IMR-90 (cell line): Measurements from ENCODE around the gene DRD4. TPM values are rescaled to one million over a fixed set of nuclear protein-coding genes. Genes with fewer than 3 reads are reported as not detected.
"Not testable (repeated sequence)": the region's sequence is repeated elsewhere in the genome, so short reads cannot be mapped to it uniquely, and the experiment has no call there.

ENCODE experiments used
- ATAC-seq: fragments of 200-7000 bp; cut with Tn5 transposase; 2 replicates; pipeline ENCODE4 v1.9.1; 2020; ENCODE audit warnings: low read depth, mild to moderate bottlenecking, moderate library complexity
- BruUV-seq: library from RNA; stranded (reverse); fragments of 400-500 nt; replicated peaks from 2 replicates; lab custom pipeline; 2021; lab: Mats Ljungman, UMichigan
- CTCF ChIA-PET: fragments of 300-600 bp; formaldehyde crosslinking; extraction: SDS; loops from one replicate; lab custom pipeline; 2021; ENCODE audit warnings: antibody characterized with exemption; lab: Yijun Ruan, JAX
- POLR2A ChIA-PET: fragments of 300-600 bp; sonication (Branson Sonifier 250); formaldehyde crosslinking; loops from one replicate; lab custom pipeline; 2022; ENCODE audit warnings: antibody characterized with exemption; ENCODE audit not compliant: unreplicated experiment; lab: Charles Lee
- DNase-seq: peaks from one replicate; pipeline ENCODE4 v3.0.0; 2013
- H2AFZ ChIP-seq: replicated peaks from 2 replicates; pipeline ENCODE3; 2013; ENCODE audit warnings: low read length, mild to moderate bottlenecking; ENCODE audit not compliant: poor library complexity
- H2AK5ac ChIP-seq: 2 replicates; pipeline ENCODE4 v1.6.1; 2013; ENCODE audit warnings: low read depth, low read length, inconsistent platforms
- H2AK9ac ChIP-seq: replicated peaks from 2 replicates; pipeline ENCODE3; 2013; ENCODE audit warnings: mild to moderate bottlenecking, low read depth, low read length, moderate library complexity; ENCODE audit not compliant: poor library complexity
- H2BK120ac ChIP-seq: 2 replicates; pipeline ENCODE4 v1.6.1; 2013; ENCODE audit warnings: low read depth, low read length, inconsistent platforms
- H2BK15ac ChIP-seq: 3 replicates; pipeline ENCODE4 v1.6.1; 2013; ENCODE audit warnings: low read depth, low read length, inconsistent platforms
- H2BK20ac ChIP-seq: 2 replicates; pipeline ENCODE4 v1.6.1; 2013; ENCODE audit warnings: low read depth, mild to moderate bottlenecking, inconsistent platforms, low read length, moderate library complexity
- H2BK5ac ChIP-seq: 2 replicates; pipeline ENCODE4 v1.6.1; 2013; ENCODE audit warnings: mild to moderate bottlenecking, low read depth, low read length, inconsistent platforms; ENCODE audit not compliant: poor library complexity, severe bottlenecking
- H3K14ac ChIP-seq: replicated peaks from 2 replicates; pipeline ENCODE4 v1.6.1; 2013; ENCODE audit warnings: low read depth, low read length, inconsistent platforms
- H3K18ac ChIP-seq: 2 replicates; pipeline ENCODE4 v1.6.1; 2013; ENCODE audit warnings: low read depth, low read length, control low read depth
- H3K23ac ChIP-seq: 2 replicates; pipeline ENCODE4 v1.6.1; 2013; ENCODE audit warnings: low read depth, low read length, inconsistent platforms
- H3K27ac ChIP-seq: 2 replicates; pipeline ENCODE4 v1.5.1; 2013; ENCODE audit warnings: mild to moderate bottlenecking, control low read depth, low read length; ENCODE audit not compliant: insufficient read depth
- H3K27me3 ChIP-seq: 2 replicates; pipeline ENCODE4 v1.6.1; 2013; ENCODE audit warnings: low read length; ENCODE audit not compliant: control insufficient read depth, insufficient read depth
- H3K36me3 ChIP-seq: 2 replicates; pipeline ENCODE4 v1.6.1; 2013; ENCODE audit warnings: low read length, mixed read lengths; ENCODE audit not compliant: control insufficient read depth, insufficient read depth
- H3K4ac ChIP-seq: 2 replicates; pipeline ENCODE4 v1.6.1; 2013; ENCODE audit warnings: low read depth, low read length, inconsistent platforms
- H3K4me1 ChIP-seq: 2 replicates; pipeline ENCODE4 v1.6.1; 2013; ENCODE audit warnings: low read length, mixed read lengths; ENCODE audit not compliant: control insufficient read depth, insufficient read depth
- H3K4me2 ChIP-seq: 2 replicates; pipeline ENCODE4 v1.6.1; 2013; ENCODE audit warnings: low read depth, mild to moderate bottlenecking, control low read depth, low read length, moderate library complexity
- H3K4me3 ChIP-seq: 2 replicates; pipeline ENCODE4 v1.5.1; 2013; ENCODE audit warnings: low read depth, mild to moderate bottlenecking, control low read depth, low read length, moderate library complexity; ENCODE audit not compliant: insufficient read depth
- H3K56ac ChIP-seq: 2 replicates; pipeline ENCODE4 v1.6.1; 2013; ENCODE audit warnings: low read length, inconsistent platforms; ENCODE audit not compliant: insufficient read depth; ENCODE audit errors: extremely low read depth
- H3K79me1 ChIP-seq, 2 experiments: 2 replicates each; pipeline ENCODE4 v1.6.1; 2013; ENCODE audit warnings: low read length in 2 of 2, inconsistent platforms in 1 of 2, low read depth in 1 of 2
- H3K9ac ChIP-seq: 2 replicates; pipeline ENCODE4 v1.6.1; 2013; ENCODE audit warnings: low read depth, low read length, control low read depth
- H3K9me1 ChIP-seq: 2 replicates; pipeline ENCODE4 v1.6.1; 2013; ENCODE audit warnings: low read length, inconsistent platforms; ENCODE audit not compliant: insufficient read depth
- H3K9me3 ChIP-seq: 2 replicates; pipeline ENCODE4 v1.6.1; 2013; ENCODE audit warnings: low read length; ENCODE audit not compliant: control insufficient read depth, insufficient read depth
- H4K20me1 ChIP-seq: 2 replicates; pipeline ENCODE4 v1.6.1; 2013; ENCODE audit warnings: low read length, inconsistent platforms; ENCODE audit not compliant: insufficient read depth
- H4K5ac ChIP-seq: 2 replicates; pipeline ENCODE4 v1.6.1; 2013; ENCODE audit warnings: mild to moderate bottlenecking, low read depth, low read length, control low read depth
- H4K8ac ChIP-seq, 2 experiments: 2 replicates each; pipeline ENCODE4 v1.6.1; 2013; ENCODE audit warnings: low read depth in 2 of 2, low read length in 2 of 2, control low read depth in 1 of 2, inconsistent platforms in 1 of 2
- H4K91ac ChIP-seq: 2 replicates; pipeline ENCODE4 v1.6.1; 2013; ENCODE audit warnings: low read depth, low read length, inconsistent platforms; ENCODE audit not compliant: insufficient read depth
- CHD1 ChIP-seq: IDR thresholded peaks from 2 replicates; pipeline ENCODE4 v1.6.1; 2012; ENCODE audit warnings: low read depth, low read length, improper control_type of control experiment
- NFE2L2 ChIP-seq: fragments of 150-350 bp; IDR thresholded peaks from 2 replicates; pipeline ENCODE4 v1.6.1; 2016; ENCODE audit warnings: low read depth, mild to moderate bottlenecking, low read length
- RAD21 ChIP-seq: IDR thresholded peaks from 2 replicates; pipeline ENCODE4 v1.6.1; 2012; ENCODE audit warnings: low read length, improper control_type of control experiment
- RFX5 ChIP-seq: IDR thresholded peaks from 2 replicates; pipeline ENCODE4 v1.8.0; 2012; ENCODE audit warnings: low read depth, mild to moderate bottlenecking, low read length, moderate library complexity
- WGBS, 2 experiments: methylation state at CpG; one replicate each; pipeline versions ENCODE4 v1.1.5 to v1.1.7; 2013; ENCODE audit warnings: missing lambda C conversion rate in 2 of 2; ENCODE audit not compliant: insufficient read length in 1 of 2; ENCODE audit errors: extremely low coverage in 2 of 2; 5-methylcytosine and 5-hydroxymethylcytosine counted together
- dilution Hi-C: fragments of 300-500 bp; cut with HindIII; formaldehyde crosslinking; loops from one replicate; pipeline ENCODE4 v1.14.3; 2018; ENCODE audit warnings: low sequenced_read_pairs; ENCODE audit not compliant: unreplicated experiment
- in situ Hi-C: fragments of 300-500 bp; cut with MboI; formaldehyde crosslinking; loops from 3 replicates; pipeline ENCODE4 v1.14.3; 2019; ENCODE audit warnings: low sequenced_read_pairs, inconsistent platforms, mixed read lengths
- intact Hi-C: fragments of 100-400 bp; cut with micrococcal nuclease; formaldehyde crosslinking; loops from 2 replicates; pipeline ENCODE4 v1.10.0; 2022
- polyA plus RNA-seq, 3 experiments: library from polyadenylated mRNA; depleted of rRNA; stranded (reverse); fragments of >200 nt; gene quantifications; 2 replicates each; pipeline ENCODE4 v1.2.3, GENCODE V29; 2012; ENCODE audit warnings: low replicate concordance in 1 of 3
- total RNA-seq: library from RNA; depleted of rRNA; stranded (reverse); fragments of >200 nt; gene quantifications from 2 replicates; pipeline ENCODE4 v1.2.3, GENCODE V29; 2012

Gene DRD4
- total and polyA plus RNA-seq, 2 of the 4 experiments (the other 2 are of a cell fraction) = not detected

DNA sequence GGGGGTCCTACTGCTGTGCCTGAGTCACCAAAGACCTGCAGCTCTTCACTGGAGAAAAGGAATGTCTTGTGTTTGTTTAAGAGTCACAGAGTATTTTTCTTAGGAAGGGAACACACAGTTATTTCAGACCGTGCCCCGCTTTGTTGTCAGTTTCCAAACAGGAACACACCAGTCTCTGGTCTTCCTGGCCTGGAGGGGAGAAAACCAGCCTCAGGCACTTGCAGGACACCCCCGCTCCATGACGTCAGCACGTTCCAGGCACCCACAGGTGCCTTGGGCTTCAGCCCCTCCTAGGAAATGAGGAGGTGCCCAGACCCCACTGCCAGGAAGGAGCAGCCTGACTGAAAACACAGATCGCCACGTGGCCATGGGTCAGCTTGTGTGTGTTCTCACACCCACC is 52.6 kb downstream of the DRD4 start:
- no TSS peak for BruUV-seq
- Histone ChIP-seq H4K5ac (no peak overlapping the region), H2BK5ac (no peak overlapping the region), H3K18ac (no peak overlapping the region), H2BK120ac (no peak overlapping the region), H3K4me1 (peaks cover 12% of the 10 kb centered on the region), H3K56ac (no peak overlapping the region), H3K4ac (no peak overlapping the region), H3K27me3 (no peaks in the 10 kb centered on the region), H2AFZ (no peak overlapping the region), H3K9me1 (peaks cover 19% of the 10 kb centered on the region), H3K4me3 (no peak overlapping the region), H3K9me3 (no peaks in the 10 kb centered on the region), H3K9ac (no peak overlapping the region), H2AK5ac (no peak overlapping the region), H3K27ac (no peak overlapping the region), H3K79me1 (peaks cover 17 to 57% of the 10 kb centered on the region in 2 experiments), H3K36me3 (peaks cover 37% of the 10 kb centered on the region), H2AK9ac (peak overlapping the region; percentile 28), H4K91ac (no peak overlapping the region), H4K20me1 (peaks cover 27% of the 10 kb centered on the region), H3K14ac (no peak overlapping the region), H2BK20ac (no peak overlapping the region), H4K8ac (no peak overlapping the region), H3K23ac (0 out of 2 replicates have a peak overlapping the region, but pooled peaks have one; percentile 27), H3K4me2 (no peak overlapping the region), H2BK15ac (no peak overlapping the region)
- 100% methylated on average over 2 of the region's 7 CpGs; no CpG with 5 or more reads in 1 of the 2 experiments for WGBS, 2 experiments
- DNase-seq (no peak), ATAC-seq (no peak)
- intact Hi-C loops = no loop called here
- TF ChIP-seq NFE2L2 (no peak), RAD21 (no peak), CHD1 (no peak), RFX5 (no peak)
- ChIA-PET POLR2A (no interaction called here), CTCF (no interaction called here)
- dilution Hi-C loops = no loop called here
- in situ Hi-C loops = no loop called here

DNA sequence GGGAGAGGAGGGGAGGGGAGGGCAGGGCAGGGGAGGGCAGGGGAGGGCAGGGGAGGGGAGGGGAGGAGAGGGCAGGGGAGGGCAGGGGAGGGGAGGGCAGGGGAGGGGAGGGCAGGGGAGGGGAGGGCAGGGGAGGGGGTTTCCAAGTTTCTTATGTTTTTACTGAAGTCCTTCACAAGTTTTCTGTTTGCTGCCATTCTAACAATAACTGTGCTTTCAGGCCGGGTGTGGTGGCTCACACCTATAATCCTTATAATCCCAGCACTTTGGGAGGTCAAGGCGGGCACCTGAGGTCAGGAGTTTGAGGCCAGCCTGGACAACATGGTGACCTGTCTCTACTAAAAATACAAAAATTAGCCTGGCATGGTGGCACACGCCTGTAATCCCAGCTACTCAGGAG is 53.2 kb downstream of the DRD4 start:
- H4K8ac ChIP-seq, dilution Hi-C loops, ATAC-seq, POLR2A ChIA-PET, H2BK20ac ChIP-seq, H3K27me3 ChIP-seq, in situ Hi-C loops, H3K9ac ChIP-seq, H3K56ac ChIP-seq, H3K4me3 ChIP-seq, H2BK120ac ChIP-seq, CTCF ChIA-PET, H2AK9ac ChIP-seq, H3K18ac ChIP-seq, H3K23ac ChIP-seq, H4K91ac ChIP-seq, H2AFZ ChIP-seq, DNase-seq, H2BK5ac ChIP-seq, H3K4me2 ChIP-seq, H3K9me3 ChIP-seq, H3K14ac ChIP-seq, intact Hi-C loops, BruUV-seq, H2BK15ac ChIP-seq, H4K5ac ChIP-seq, H3K4ac ChIP-seq, H2AK5ac ChIP-seq, H3K27ac ChIP-seq: not testable (repeated sequence)
- peaks cover 12% of the 10 kb centered on the region for H3K4me1 ChIP-seq
- peaks cover 19% of the 10 kb centered on the region for H3K9me1 ChIP-seq
- peaks cover 17 to 57% of the 10 kb centered on the region in 2 experiments for H3K79me1 ChIP-seq
- H3K36me3 ChIP-seq = peaks cover 35% of the 10 kb centered on the region
- H4K20me1 ChIP-seq = peaks cover 27% of the 10 kb centered on the region
- WGBS, 2 experiments = 92% methylated on average over 2 of the region's 3 CpGs; no CpG with 5 or more reads in 1 of the 2 experiments
